ENCODE results near the gene CBLC.

- TF ChIP-seq CTCF (conservative IDR thresholded peaks at IDR 0.05) (no peak), ZFX (IDR thresholded peaks at IDR 0.05) (no peak)
Measured at GRCh38 chr19:44734357-44734756, 43.3 kb upstream of the CBLC start.
